GM18909 (cell line): ENCODE results near the gene FADS6.

ENCODE experiments used
- ATAC-seq: cut with Tn5 transposase; IDR thresholded peaks from one replicate; pipeline ENCODE4 v1.9.1; 2021; ENCODE audit warnings: mild to moderate bottlenecking; ENCODE audit not compliant: unreplicated experiment, poor library complexity

Gene FADS6

GRCh38 chr17:74892013-74892841 is 1.2 kb downstream of the FADS6 start:
- no peak for ATAC-seq

GRCh38 chr17:74890554-74890953 is 2.9 kb downstream of the FADS6 start:
- ATAC-seq, result no peak

GRCh38 chr17:74888469-74888868 is 5.0 kb downstream of the FADS6 start:
- no peak for ATAC-seq

- no peak for ATAC-seq
Observed at GRCh38 chr17:74883241-74883745, 10.1 kb downstream of the FADS6 start.

- no peak for ATAC-seq
Observed at GRCh38 chr17:74882517-74883240, 10.8 kb downstream of the FADS6 start.

- no peak for ATAC-seq
Observed at GRCh38 chr17:74881073-74881472, 12.4 kb downstream of the FADS6 start.

- no peak for ATAC-seq
Observed at GRCh38 chr17:74879308-74879707, 14.1 kb downstream of the FADS6 start.

- no peak for ATAC-seq
Observed at GRCh38 chr17:74878658-74879057, 14.8 kb downstream of the FADS6 start.

GRCh38 chr17:74877592-74878548 is 15.6 kb downstream of the FADS6 start:
- ATAC-seq, result no peak

- no peak for ATAC-seq
Observed at GRCh38 chr17:74875977-74876593, 17.3 kb downstream of the FADS6 start.

GRCh38 chr17:74875155-74875976 is 18.1 kb downstream of the FADS6 start:
- no peak for ATAC-seq

GRCh38 chr17:74874615-74875037 is 18.8 kb downstream of the FADS6 start:
- no peak for ATAC-seq

GRCh38 chr17:74873874-74874614 is 19.4 kb downstream of the FADS6 start:
- no peak for ATAC-seq

GRCh38 chr17:74873037-74873873 is 20.2 kb downstream of the FADS6 start:
- ATAC-seq, result peak; percentile 89

GRCh38 chr17:74872313-74873036 is 21.0 kb downstream of the FADS6 start, which contains the start of gene FDXR:
Gene FDXR, minus strand, starts transcription at chr17:74872994. Its CDS starts 50 bp downstream, at chr17:74872944.
- ATAC-seq, result peak; percentile 29

GRCh38 chr17:74871356-74872076 is 21.9 kb downstream of the FADS6 start:
- no peak for ATAC-seq
